Right lobe of liver (tissue), 6 donors: ENCODE results near the gene CHST15. TPM values are rescaled to one million over a fixed set of nuclear protein-coding genes. Genes with fewer than 3 reads are reported as not detected.

Experiments used
- ATAC-seq, 4 donors: fragments of 200-7000 bp; cut with Tn5 transposase; one replicate each; pipeline ENCODE4 v1.9.1; 2020; ENCODE audit warnings: mild to moderate bottlenecking in 4 of 4, moderate library complexity in 4 of 4
- DNase-seq, 3 donors: peaks; one replicate each; pipeline ENCODE4 v3.0.0-alpha.2; 2020
- H3K27ac ChIP-seq, 3 donors: fragments of 200-600 bp; one replicate each; pipeline ENCODE4 v1.8.0; 2022
- H3K27me3 ChIP-seq, 2 donors: fragments of 200-600 bp; one replicate each; pipeline ENCODE4 v1.8.0; 2022
- H3K36me3 ChIP-seq, 4 donors: fragments of 200-600 bp; sonication (generic) in 1 of 4; one replicate each; pipeline versions ENCODE4 v1.5.1 to v1.8.0; 2017 to 2022; ENCODE audit warnings: control low read depth in 1 of 4
- H3K4me1 ChIP-seq, 4 donors: fragments of 200-600 bp; sonication (generic) in 1 of 4; one replicate each; pipeline versions ENCODE4 v1.5.1 to v1.8.0; 2017 to 2022; ENCODE audit warnings: control low read depth in 1 of 4
- H3K4me3 ChIP-seq, 3 donors: fragments of 200-600 bp; one replicate each; pipeline ENCODE4 v1.8.0; 2022
- H3K9me3 ChIP-seq, 4 donors: fragments of 200-600 bp; sonication (generic) in 1 of 4; one replicate each; pipeline versions ENCODE4 v1.5.1 to v1.8.0; 2017 to 2022; ENCODE audit warnings: control low read depth in 1 of 4
- POLR2A ChIP-seq: fragments of 450-650 bp; IDR thresholded peaks from one replicate; pipeline ENCODE4 v1.6.1; 2017; ENCODE audit warnings: antibody characterized with exemption, mild to moderate bottlenecking
- WGBS: methylation state at CpG from one replicate; pipeline ENCODE4 v1.1.6; 2018; ENCODE audit warnings: low coverage, low lambda C conversion rate; ENCODE audit not compliant: insufficient coverage; ENCODE audit errors: missing lambda C conversion rate; 5-methylcytosine and 5-hydroxymethylcytosine counted together
- intact Hi-C, 2 donors: fragments of 100-400 bp; cut with DNase I; formaldehyde crosslinking; loops; one replicate each; pipeline versions ENCODE4 v1.11.2 to v1.14.1; 2022
- total RNA-seq, 6 experiments: library from RNA; depleted of rRNA in 2 of 6; stranded (reverse); fragments of >200 nt in 2 of 6; fragmentation: NEBNext Ultra II Directional in 3 of 6; extraction: Animal tissue kit (Norgen Biotek cat#: 25700) in 3 of 6; gene quantifications; one replicate each; pipeline versions ENCODE4 v1.1.0 to v1.2.4, GENCODE V29; 2016 to 2023
- TF ChIP-seq, protein P1 (sequence below), 4 donors: fragments of 200-600 bp in 3 of 4; fragments of 450-650 bp in 1 of 4; IDR thresholded peaks; one replicate each; pipeline versions ENCODE4 v1.5.1 to v1.8.0; 2016 to 2022; ENCODE audit warnings: antibody characterized with exemption in 4 of 4, mild to moderate bottlenecking in 2 of 4
- donor health status: DM: no; HTN: yes; CAD: no.
- donor health status: DM: no; HTN: no; CAD: no.
- donor health status: DM: no; HTN: no; CAD: no.
- donor health status: DM: no; HTN: yes; CAD: no.
- donor health status: DM: no; HTN: yes; CAD: no.

CHST15 gene
- total RNA-seq, 6 experiments from 2014 or later = 9.2 to 25.8 (median 11.8) TPM

DNA sequence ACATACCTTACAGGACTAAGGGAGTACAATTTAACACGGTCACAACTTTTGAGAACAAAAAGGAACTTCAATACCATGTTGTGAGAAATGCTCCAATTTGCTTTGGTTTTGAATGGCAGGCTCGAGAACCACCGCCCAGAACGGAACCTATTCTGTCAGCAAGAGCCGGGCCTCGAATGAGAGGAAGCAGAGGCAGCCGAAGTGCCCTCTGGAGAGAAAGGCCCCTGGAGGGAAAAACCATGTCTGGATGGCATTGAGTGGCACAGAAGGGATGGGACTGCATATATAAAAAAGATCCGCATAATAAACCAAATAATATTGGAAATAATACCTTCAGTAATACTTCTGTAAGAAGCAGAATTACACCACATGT lies 85.6 kb downstream of the CHST15 start:
- no peaks in the 10 kb centered on the region for H3K27me3 ChIP-seq
- DNase-seq (peak in 2 of 3 donors; percentile 11 to 22), ATAC-seq (no peak)
- TF ChIP-seq, protein P1, sequence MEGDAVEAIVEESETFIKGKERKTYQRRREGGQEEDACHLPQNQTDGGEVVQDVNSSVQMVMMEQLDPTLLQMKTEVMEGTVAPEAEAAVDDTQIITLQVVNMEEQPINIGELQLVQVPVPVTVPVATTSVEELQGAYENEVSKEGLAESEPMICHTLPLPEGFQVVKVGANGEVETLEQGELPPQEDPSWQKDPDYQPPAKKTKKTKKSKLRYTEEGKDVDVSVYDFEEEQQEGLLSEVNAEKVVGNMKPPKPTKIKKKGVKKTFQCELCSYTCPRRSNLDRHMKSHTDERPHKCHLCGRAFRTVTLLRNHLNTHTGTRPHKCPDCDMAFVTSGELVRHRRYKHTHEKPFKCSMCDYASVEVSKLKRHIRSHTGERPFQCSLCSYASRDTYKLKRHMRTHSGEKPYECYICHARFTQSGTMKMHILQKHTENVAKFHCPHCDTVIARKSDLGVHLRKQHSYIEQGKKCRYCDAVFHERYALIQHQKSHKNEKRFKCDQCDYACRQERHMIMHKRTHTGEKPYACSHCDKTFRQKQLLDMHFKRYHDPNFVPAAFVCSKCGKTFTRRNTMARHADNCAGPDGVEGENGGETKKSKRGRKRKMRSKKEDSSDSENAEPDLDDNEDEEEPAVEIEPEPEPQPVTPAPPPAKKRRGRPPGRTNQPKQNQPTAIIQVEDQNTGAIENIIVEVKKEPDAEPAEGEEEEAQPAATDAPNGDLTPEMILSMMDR (IDR thresholded peaks at IDR 0.05) = no peak
- no peak for TF ChIP-seq POLR2A
- no peaks in the 10 kb centered on the region for H3K4me1 ChIP-seq
- intact Hi-C loops = no loop called here
- H3K9me3 ChIP-seq = no peaks in the 10 kb centered on the region
- H3K27ac ChIP-seq = no peak overlapping the region
- H3K36me3 ChIP-seq = peaks cover 0 to 18% (median 2%) of the 10 kb centered on the region in 4 donors
- H3K4me3 ChIP-seq = no peak overlapping the region
- 65% methylated on average over 6 of the region's 8 CpGs for WGBS

DNA sequence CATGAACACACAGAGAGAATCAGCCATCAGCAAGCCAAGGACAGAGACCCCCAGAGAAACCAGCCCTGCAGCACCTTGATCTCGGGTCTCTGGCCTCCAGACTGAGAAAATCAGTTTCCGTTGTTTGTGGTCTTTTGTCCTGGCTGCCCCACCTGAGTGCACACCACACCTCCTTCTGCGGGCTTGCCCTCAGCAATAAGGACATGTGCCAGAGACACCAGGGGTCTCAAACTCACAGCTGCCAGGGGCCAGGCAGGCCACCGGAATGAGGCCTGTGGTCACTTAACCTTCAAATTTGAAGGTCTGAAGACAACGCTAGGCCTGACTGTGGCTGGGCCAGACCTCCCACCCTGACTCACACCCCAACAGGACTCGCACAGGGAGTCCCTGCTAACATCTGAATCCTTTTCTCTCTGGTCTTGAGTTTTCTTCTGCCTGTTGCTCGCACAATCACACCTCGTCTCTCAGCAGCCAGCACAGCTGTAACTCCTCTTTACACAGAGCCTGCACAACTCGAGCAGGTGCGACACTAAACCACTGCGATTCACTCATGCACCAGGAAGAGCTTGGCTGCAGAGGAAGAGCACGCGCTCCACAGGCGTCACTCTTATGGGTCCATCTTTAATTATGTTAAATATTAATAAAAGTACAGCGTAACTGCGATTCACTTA lies 86.2 kb downstream of the CHST15 start:
- Histone ChIP-seq H3K27me3 (no peaks in the 10 kb centered on the region), H3K4me1 (no peaks in the 10 kb centered on the region), H3K4me3 (no peak overlapping the region), H3K36me3 (peaks cover 0 to 18% (median 2%) of the 10 kb centered on the region in 4 donors), H3K9me3 (no peaks in the 10 kb centered on the region), H3K27ac (no peak overlapping the region)
- 77% methylated on average over 13 of the region's 16 CpGs for WGBS
- ATAC-seq (no peak), DNase-seq (peak in 2 of 3 donors; percentile 24 to 33)
- intact Hi-C loops = no loop called here
- no peak for TF ChIP-seq POLR2A
- TF ChIP-seq, protein P1 (IDR thresholded peaks at IDR 0.05) = no peak

DNA sequence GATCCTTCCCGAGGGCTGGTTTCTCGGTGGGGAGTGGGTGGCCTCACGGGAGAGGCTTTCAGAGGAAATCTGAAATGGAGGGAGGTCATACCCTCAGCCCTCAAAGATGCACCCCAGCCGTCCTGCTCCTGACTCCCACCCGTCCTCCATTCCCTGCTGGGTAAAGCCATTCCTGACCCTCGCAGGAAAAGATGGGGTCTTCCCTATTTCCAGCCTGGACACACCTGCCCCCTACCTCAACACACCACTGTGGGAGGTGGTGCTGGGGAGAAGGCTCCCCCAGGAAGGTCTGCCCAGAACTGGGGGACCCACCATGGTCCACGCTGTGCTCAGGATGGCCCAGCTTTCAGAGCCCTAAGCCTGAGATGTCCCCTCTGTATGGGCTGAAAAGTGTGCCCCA lies 86.9 kb downstream of the CHST15 start:
- H3K4me1 ChIP-seq = no peaks in the 10 kb centered on the region
- WGBS = 89% methylated on average over 3 of the region's 7 CpGs
- H3K27ac ChIP-seq = no peak overlapping the region
- H3K4me3 ChIP-seq = no peak overlapping the region
- H3K9me3 ChIP-seq = no peaks in the 10 kb centered on the region
- ATAC-seq = no peak
- peak in 2 of 3 donors; percentile 22 to 35 for DNase-seq
- intact Hi-C loops = no loop called here
- H3K36me3 ChIP-seq = peaks cover 0 to 18% (median 2%) of the 10 kb centered on the region in 4 donors
- no peak for TF ChIP-seq POLR2A
- TF ChIP-seq, protein P1 (IDR thresholded peaks at IDR 0.05) = no peak
- H3K27me3 ChIP-seq = no peaks in the 10 kb centered on the region

DNA sequence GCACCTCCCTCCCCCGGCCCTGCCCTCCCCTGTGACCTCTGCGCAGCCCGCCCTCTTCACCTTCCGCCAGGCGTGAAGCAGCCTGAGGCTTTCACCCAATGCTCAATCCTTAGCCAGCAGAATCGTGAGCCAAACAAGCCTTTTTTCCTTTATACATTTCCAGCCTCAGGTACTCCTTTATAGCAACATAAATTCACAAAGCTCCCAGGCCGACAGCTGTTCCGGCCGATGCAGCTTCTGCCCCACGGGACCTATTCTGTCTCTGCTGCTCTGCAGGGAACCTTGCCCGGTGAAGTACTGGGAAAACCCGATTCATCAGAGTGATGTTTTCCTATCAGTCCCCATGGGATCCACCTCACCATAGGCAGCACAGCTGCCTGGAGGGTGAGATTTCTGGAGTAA lies 87.4 kb downstream of the CHST15 start:
- H3K36me3 ChIP-seq = peaks cover 0 to 18% (median 2%) of the 10 kb centered on the region in 4 donors
- no peak for ATAC-seq
- H3K4me1 ChIP-seq = no peaks in the 10 kb centered on the region
- WGBS = 71% methylated on average over 8 of the region's 12 CpGs
- H3K27ac ChIP-seq = no peak overlapping the region
- DNase-seq = peak in 1 of 3 donors; percentile 38
- H3K4me3 ChIP-seq = no peak overlapping the region
- TF ChIP-seq, protein P1 (IDR thresholded peaks at IDR 0.05) = no peak
- no peaks in the 10 kb centered on the region for H3K9me3 ChIP-seq
- intact Hi-C loops = no loop called here
- H3K27me3 ChIP-seq = no peaks in the 10 kb centered on the region
